Neural cell (in vitro differentiated cells): ENCODE measurements around the gene MOGAT2. TPM values are rescaled to one million over a fixed set of nuclear protein-coding genes. Genes with fewer than 3 reads are reported as not detected.

ENCODE experiments used
- polyA plus RNA-seq: library from polyadenylated mRNA; depleted of rRNA; stranded (reverse); fragments of >200 nt; gene quantifications from 2 replicates; pipeline ENCODE4 v1.2.3, GENCODE V29; 2014
- small RNA-seq, 3 experiments: library from RNA; depleted of rRNA; stranded (forward); fragments of <200 nt; gene quantifications; one replicate each; pipeline ENCODE3, GENCODE V24; 2012

The MOGAT2 gene
- polyA plus RNA-seq, 1 donor from 2014 or later = not detected

Small RNA genes within 50 kb of the gene (small RNA-seq; reads per million reads assigned to genes)
- gene RN7SL786P = 0 to 0.03 (median 0) reads per million in 3 experiments

Other genes starting within 250 kb of the MOGAT2 start
- gene GDPD5, start 191.9 kb upstream of the MOGAT2 start, polyA plus RNA-seq = 19.2 and 32.3 TPM in 2 replicates
- 16.1 and 17.0 TPM in 2 replicates for gene SERPINH1, start 155.6 kb upstream of the MOGAT2 start, polyA plus RNA-seq
- 178 and 200 TPM in 2 replicates for gene MAP6, start 48.8 kb upstream of the MOGAT2 start, polyA plus RNA-seq
- 2.7 and 4.3 TPM in 2 replicates for gene DGAT2, start 50.9 kb downstream of the MOGAT2 start, polyA plus RNA-seq
- 31.6 and 33.3 TPM in 2 replicates for gene UVRAG, start 97.4 kb downstream of the MOGAT2 start, polyA plus RNA-seq